GM19397 (cell line): ENCODE measurements around the gene EPHA6.

Experiments used
- ATAC-seq: cut with Tn5 transposase; IDR thresholded peaks from one replicate; pipeline ENCODE4 v1.9.1; 2021; ENCODE audit warnings: mild to moderate bottlenecking, moderate library complexity; ENCODE audit not compliant: unreplicated experiment

EPHA6 gene

GRCh38 chr3:97687734-97688133 lies 873.3 kb downstream of the EPHA6 start:
- ATAC-seq, result no peak

- ATAC-seq, result no peak
Measured at GRCh38 chr3:97689111-97689510, 874.7 kb downstream of the EPHA6 start.

- no peak for ATAC-seq
Measured at GRCh38 chr3:97689962-97690361, 875.6 kb downstream of the EPHA6 start.

GRCh38 chr3:97691354-97691753 lies 877.0 kb downstream of the EPHA6 start:
- ATAC-seq, result no peak

GRCh38 chr3:97692389-97692788 lies 878.0 kb downstream of the EPHA6 start:
- no peak for ATAC-seq

GRCh38 chr3:97692831-97693230 lies 878.4 kb downstream of the EPHA6 start:
- ATAC-seq, result no peak

- no peak for ATAC-seq
Measured at GRCh38 chr3:97694876-97695275, 880.5 kb downstream of the EPHA6 start.

- no peak for ATAC-seq
Measured at GRCh38 chr3:97698691-97699090, 884.3 kb downstream of the EPHA6 start.

GRCh38 chr3:97699889-97700288 lies 885.5 kb downstream of the EPHA6 start:
- no peak for ATAC-seq

- no peak for ATAC-seq
Measured at GRCh38 chr3:97705764-97706163, 891.4 kb downstream of the EPHA6 start.

- ATAC-seq, result no peak
Measured at GRCh38 chr3:97706226-97706625, 891.8 kb downstream of the EPHA6 start.

GRCh38 chr3:97711654-97712053 lies 897.3 kb downstream of the EPHA6 start:
- ATAC-seq, result no peak

- ATAC-seq, result no peak
Measured at GRCh38 chr3:97712919-97713318, 898.5 kb downstream of the EPHA6 start.

GRCh38 chr3:97713634-97714033 lies 899.2 kb downstream of the EPHA6 start:
- ATAC-seq, result no peak

- peak; percentile 96 for ATAC-seq
Measured at GRCh38 chr3:97719156-97719821, 904.9 kb downstream of the EPHA6 start.

GRCh38 chr3:97720417-97720816 lies 906.0 kb downstream of the EPHA6 start:
- no peak for ATAC-seq

GRCh38 chr3:97721446-97721845 lies 907.1 kb downstream of the EPHA6 start:
- ATAC-seq, result no peak

- no peak for ATAC-seq
Measured at GRCh38 chr3:97736928-97737327, 922.5 kb downstream of the EPHA6 start.

- no peak for ATAC-seq
Measured at GRCh38 chr3:97738761-97739160, 924.4 kb downstream of the EPHA6 start.

- ATAC-seq, result no peak
Measured at GRCh38 chr3:97742036-97742435, 927.6 kb downstream of the EPHA6 start.

- ATAC-seq, result no peak
Measured at GRCh38 chr3:97744289-97744688, 929.9 kb downstream of the EPHA6 start.

- peak; percentile 49 for ATAC-seq
Measured at GRCh38 chr3:97763586-97764406, 949.4 kb downstream of the EPHA6 start.
